Stimulated activated CD8-positive, alpha-beta memory T cell treated with anti-CD3 and anti-CD28 coated beads, Interleukin-12 subunit alpha, Interleukin-12 subunit beta, amount 100 ng/mL, for 4 hours (primary cell): ENCODE data around the gene SGTA.
"Not testable (repeated sequence)": the region's sequence is repeated elsewhere in the genome, so short reads cannot be mapped to it uniquely, and the experiment has no call there.

ENCODE experiments used
- DNase-seq: peaks from one replicate; pipeline ENCODE4 v3.0.0-alpha.2; 2020; ENCODE audit warnings: low read depth

The SGTA gene, protein sequence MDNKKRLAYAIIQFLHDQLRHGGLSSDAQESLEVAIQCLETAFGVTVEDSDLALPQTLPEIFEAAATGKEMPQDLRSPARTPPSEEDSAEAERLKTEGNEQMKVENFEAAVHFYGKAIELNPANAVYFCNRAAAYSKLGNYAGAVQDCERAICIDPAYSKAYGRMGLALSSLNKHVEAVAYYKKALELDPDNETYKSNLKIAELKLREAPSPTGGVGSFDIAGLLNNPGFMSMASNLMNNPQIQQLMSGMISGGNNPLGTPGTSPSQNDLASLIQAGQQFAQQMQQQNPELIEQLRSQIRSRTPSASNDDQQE

DNA sequence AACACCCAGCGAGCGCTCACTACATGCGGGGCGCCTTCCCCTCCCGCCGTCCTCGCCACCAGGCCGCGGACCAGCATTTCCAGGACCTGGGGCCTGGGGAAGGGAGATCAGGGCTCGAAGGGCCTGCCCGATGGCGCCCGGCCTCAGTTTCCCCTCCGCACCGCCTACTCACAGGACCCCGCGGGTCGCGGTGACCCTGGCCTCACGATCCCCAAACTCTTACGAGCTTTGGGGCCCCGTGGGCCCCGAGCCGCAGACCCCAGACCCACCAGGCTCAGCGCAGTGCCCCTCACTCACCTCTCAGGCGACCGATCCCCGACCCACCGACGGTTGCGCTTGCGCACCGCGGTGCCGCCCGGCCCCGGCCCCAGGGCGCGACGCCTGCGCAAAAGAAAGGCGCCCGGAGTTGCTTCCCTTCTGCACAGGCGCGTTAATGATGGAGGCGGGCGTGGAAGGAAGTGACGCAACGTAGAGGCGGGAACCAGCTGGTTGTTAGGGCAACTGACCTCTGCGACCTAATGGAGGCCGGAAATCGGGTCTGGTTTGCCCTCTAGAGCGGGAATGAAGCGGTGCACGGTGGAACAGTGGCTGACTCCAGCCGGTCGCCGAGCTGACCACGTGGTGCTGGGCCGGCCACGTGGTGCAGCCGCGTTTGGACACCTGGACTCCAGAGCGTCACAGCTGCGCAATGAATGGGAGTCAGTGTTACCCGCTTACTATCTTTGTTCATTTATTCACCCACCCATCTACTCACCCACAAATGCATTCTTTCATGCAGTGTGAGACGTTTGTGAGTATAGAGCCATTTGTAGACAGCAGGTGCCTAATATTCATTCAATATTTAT, at the start of gene SGTA:
SGTA (minus strand) TSS at position 338 of the 845 bp plus-strand sequence. CDS start 14,205 bp downstream, outside the sequence.
- DNase-seq: peak; percentile 95

DNA sequence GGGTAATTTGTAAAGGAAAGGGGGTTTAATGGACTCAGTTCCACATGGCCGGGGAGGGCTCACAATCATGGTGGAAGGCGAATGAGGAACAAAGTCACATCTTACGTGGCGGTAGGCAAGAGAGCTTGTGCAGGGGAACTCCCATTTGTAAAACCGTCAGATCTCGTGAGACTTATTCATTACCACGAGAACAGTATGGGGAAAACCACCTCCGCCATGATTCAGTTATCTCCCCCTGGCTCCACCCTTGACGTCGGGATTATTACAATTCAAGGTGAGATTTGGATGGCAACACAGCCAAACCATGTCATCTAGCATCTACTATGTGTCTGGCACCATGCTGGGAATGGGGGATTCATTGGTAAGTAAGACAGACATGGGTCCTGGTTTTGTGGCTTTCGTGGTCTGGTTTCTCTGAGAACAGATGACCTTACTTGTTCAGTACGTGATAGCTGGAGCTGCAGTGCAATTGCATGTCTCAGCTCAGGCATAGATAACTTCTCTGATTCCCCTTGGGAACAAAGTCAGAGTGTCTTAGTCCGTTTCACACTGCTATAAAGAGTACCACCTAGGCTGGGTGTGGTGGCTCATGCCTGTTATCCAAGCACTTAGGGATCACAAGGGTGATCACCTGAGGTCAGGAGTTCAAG, 44.9 kb upstream of the SGTA start:
- no peak for DNase-seq

DNA sequence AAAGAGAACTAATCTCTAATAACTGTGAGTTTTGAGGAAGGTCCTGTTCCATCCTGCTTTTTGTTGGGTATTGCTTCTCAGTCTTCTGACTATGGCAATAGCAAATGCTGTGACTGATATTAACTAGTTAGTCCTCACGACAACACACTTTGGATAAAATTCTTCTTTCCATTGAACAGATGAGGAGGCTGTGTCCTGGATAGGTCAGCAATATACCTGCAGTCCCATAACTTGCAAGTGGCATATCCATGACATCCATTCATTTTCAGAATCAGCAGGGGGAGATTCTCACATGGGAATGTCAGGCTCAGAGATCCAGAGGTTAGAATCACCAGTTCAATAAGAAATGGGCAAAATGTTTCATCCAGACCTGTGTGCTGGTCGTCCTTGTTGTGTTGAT, 43.9 kb upstream of the SGTA start:
- DNase-seq: no peak

DNA sequence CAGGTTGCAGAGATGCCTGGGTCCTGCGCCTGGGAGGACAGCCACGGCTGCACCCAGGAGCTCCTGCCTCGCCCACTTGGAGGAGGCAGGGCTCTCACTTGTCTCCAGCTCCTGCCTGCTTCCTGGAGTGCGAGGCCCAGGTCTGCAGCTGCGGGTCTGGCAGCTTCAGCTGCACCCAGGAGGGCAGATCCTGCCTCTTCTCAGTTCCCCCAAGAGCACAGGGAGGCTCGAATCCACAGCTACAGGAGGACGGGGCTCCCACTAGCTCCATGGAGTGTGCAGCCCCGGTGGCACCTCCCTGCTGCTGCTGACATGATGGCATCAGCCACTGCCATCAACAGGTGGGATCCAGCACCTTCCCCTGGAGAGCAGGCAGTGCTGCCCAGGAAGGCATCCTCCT, 41.1 kb upstream of the SGTA start:
- DNase-seq: no peak

DNA sequence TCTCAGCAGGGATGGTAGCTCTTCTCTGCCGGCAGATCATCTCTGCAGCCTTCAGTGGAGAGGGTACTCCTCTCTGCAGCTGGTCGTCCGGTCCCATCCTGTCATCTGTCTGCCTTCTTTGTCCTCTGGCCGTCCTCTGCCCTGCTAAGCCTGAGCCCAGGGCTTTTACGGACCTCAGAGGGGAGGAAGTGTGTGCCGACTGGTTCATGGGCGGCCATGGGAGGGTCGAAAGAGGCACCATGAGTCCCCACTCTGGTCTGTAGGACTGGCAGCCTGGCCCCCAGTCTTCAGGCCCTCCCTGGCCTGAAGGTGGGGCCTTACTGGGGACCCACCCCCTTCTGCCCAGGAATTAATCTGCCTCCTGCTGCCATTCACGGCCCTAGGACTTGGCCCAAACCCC, 40.6 kb upstream of the SGTA start:
- no peak for DNase-seq

DNA sequence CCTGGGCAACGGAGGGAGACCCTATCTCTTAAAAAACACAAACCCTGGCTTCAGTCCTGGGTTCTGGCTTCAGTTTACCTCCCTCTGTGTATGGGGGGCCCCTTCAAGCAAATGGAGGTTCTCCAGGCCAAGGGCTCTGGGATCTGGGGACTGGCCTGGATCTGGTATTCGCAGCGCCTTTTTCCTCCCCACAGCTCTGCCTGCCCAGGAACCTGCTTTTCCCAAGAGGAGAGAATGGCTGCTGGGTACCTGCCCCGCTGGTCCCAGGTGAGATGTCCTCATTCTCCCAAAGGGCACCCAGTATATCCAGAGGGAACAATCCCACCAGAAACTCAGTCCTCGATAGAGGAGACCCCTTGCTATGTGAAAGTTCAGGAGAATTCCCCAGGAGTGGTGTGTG, 39.8 kb upstream of the SGTA start:
- DNase-seq: no peak

DNA sequence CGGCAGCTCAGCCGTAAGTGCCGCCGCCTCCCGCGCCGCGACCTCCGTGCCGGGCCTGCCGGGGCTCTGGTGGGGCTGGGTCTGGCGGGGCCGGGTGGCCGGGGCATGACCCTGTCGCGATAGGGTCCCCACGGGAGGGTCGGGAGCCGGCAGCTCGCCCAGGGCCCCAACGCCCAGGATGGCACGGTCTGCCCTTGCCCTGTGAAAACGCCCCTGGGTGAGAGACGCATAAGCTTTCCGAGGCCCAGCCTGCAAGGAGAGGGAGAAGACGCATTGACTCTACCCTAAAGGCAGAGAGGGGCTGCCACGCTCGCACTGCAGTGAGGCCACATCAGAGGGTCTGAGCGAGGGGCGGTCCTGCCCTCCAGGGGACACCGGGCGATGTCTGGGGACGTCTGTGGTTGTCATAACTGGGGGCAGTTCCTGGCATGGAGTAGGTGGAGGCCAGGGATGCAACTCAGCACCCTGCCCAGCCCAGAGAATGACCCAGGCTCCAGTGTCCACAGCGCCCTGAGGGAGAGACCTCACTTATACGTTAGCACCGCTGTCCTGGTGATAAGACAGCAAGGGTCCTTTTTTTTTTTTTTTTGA, 37.1 kb upstream of the SGTA start:
- no peak for DNase-seq

DNA sequence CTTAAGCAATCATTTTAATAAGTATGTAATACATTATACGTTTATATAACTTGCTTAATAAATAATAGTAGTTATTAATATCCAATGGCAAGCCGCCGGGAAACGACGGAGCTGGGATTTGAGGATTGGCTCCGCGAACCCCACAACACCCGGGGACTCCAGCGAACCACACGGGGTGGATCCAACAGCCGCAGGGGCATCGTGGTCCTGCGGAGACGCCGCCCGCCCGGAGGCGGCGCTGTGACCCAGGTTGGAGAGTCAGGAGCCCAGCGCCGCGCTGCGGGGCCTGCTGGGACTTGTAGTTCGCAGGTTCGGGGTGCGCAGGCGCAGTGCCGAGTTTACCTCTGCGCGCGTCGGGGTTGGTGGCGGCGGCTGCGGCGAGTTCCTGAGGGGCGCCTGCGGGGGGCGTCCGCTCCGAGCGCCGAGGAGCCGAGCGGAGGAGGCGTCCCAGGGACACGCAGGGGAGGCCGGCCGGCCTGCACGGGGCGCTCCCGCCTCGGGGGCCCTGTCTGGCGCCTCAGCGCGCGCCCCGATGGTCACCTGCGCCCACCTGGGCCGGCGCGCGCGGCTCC, 36.6 kb upstream of the SGTA start, which contains the start of gene ZNF554:
ZNF554 (plus strand) TSS at position 329 of the 572 bp plus-strand sequence; CDS start at position 533, 204 bp downstream.
- DNase-seq: peak; percentile 97

DNA sequence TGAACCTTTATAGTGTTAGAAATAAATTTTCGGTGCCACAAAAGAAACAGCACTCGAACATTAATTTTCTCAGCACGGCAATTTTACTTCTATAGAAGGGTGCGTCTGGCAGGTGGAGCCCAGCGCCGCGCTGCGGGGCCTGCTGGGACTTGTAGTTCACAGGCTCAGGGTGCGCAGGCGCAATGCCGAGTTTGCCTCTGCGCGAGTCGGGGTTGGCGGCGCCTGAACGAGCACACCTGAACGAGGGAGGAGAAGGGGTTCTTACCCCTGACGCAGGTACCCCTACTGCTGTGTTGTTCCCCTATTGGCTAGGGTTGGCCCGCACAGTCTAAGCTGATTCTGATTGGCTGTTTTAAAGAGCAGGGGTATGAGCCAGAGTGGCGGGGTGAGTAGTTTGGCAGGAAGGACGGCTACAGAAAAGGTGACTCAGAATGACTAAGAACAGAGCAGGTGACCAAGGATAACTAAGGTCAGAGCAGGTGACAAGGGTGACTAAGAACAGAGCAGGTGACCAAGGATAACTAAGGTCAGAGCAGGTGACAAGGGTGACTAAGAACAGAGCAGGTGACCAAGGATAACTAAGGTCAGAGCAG, 34.3 kb upstream of the SGTA start:
- not testable (repeated sequence) for DNase-seq

DNA sequence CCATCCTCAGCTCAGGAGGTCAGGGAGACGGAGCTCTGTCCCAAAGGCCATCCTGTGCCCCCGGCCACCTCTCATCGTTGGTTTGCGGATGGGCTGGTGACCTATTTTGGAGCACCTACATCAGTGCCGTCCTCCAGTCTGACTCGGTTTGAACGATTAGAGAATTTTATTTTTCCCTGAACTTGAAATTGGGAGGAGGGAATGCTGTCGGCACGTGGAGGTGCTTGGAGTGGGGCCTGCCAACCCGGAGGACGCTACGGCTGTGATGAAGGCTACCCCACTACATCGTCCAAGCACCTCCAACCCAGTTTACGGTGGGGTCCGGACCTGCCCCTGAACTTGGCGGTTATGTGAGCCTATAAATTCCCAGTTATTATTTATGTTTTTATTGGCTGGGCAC, 33.6 kb upstream of the SGTA start:
- DNase-seq: no peak

DNA sequence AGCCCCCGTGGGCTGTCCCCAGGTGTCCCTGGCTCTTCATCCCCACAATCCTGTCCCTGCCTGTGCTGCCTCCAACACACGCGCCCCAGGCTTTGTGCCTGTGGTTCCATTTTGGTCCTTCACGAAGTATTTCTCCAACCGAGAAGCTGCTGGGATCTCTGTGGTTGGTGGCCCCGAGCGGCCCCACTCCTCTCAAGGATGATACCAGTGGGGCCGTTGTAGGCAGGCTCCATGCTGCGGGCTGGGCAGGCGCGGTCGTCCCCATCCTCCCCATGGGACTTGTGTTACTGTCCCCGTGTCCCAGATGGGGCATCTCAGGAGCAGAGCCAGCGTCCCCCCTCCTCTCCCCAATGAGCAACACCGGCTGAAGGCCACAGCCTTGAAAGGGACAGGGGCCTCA, 32.9 kb upstream of the SGTA start:
- DNase-seq: no peak

DNA sequence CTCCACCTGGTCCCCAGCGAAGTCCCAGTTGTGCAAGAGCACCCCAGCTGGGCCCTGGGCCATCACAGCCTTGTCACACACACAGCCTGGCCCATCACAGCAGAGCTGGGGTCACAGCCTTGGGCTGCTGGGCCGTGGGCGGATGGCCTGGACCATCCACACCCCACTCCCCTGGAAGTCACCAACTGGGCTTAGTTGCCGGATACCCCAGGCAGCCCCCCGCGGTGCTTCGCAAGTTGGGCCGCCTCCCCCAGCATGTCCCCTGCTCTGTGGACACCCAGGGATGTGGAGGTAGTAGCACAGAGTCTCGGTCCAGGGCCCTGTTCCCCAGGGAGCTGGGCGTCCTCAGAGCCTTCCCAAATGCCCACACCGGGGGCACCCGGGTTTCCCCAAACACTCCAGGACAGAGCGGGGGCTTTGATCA, 32.1 kb upstream of the SGTA start:
- DNase-seq: no peak

DNA sequence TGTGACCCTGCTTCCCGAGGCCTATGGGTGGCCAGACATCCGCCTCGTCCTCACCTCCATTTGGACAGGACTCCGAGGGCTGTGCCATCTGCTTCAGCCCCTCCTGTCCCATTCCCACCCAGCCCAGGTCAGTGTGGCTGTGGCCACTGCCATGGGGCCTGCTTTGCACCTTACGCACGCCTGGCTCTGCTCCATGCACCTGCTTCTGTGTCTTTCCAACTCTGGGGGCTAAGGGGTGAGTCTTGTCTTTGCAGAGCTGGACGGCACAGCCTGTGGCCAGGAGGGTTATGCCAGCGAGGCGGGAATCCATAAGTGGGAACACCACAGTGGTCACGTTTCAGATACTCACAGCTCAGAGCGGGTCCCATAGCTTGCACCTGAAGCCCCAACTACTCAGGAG, 31.4 kb upstream of the SGTA start:
- no peak for DNase-seq

DNA sequence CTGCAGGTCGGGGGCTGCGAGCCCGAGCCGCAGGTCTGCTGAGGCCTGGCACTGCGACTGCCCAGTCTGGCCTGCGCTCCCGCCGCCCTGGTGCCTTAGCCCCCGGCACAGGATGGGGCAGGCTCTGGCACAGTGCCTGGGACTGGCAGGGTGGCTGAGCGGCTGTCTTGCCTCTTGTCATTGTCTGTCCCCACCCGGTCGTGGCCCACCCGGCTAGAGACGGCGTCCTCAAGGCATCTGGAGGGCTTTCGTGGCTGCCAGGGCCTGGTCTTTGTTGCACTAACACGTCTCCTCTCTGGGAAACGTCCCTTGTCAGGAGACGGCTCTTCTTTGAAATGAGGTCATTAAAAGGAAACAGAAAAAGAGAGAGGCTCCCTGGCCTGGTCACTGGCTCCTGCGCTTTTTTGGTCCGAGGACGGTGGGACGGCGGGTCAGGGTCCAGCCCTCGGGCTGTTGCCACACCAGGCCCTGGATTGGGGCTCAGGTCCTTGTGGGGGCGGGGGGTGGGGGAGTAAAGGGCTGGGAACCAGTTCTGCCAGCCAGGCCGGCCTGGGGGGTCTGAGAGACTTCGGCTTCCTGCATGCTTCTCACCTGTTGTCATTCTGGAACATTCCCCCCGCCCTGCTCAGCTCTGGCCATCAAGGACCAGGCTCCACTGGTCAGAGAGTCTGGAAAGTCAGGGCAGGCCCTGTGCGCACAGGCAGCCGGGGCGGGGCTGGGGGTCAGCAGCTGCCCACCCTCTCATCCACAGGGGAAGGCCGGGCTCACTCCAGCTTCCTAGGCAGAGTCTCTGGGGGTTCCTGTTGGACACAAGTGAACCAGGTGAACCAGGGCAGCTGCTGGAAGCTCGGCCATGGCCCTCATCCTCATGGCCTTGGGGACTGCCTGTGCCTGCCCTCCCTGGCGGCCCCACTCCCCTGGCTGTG, 30.4 kb upstream of the SGTA start:
- no peak for DNase-seq

DNA sequence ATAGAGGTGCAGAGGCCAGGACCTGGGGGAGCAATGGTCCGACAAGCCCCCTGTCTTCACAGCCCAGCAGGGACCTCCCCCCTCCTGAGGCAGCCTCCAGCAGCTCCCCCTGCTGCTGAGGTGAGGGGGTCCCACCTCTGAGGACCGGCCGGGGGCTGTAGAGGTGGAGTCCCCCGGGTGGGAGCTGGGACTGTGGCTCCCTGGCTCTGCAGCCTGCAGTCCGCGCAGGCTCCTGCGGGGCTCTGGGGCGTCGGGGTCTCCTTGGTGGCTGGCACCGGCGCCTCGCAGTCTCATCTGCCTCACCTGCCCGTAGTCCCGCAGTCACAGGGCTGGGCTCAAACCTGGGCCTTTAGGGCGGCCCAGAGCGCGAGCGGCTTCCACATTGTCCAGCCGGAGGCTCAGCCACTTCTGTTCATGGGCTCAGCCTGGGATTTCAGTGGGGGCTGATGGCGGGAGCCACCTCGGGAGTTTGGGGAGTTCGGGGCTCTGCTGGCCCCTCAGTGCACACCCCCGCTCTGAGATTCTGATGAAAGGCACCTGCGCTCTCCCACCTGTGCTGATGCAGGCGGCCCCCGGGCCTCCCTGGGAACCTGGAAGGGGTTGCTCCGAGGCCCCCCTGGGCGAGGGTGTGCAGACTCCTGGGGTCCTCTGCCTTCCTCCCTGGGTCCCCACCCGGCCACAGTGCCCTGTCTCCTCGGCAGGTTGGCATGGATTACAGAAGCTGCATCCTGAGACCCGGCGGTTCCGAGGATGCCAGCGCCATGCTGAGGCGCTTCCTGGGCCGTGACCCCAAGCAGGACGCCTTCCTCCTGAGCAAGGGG, 29.6 kb upstream of the SGTA start:
- no peak for DNase-seq

DNA sequence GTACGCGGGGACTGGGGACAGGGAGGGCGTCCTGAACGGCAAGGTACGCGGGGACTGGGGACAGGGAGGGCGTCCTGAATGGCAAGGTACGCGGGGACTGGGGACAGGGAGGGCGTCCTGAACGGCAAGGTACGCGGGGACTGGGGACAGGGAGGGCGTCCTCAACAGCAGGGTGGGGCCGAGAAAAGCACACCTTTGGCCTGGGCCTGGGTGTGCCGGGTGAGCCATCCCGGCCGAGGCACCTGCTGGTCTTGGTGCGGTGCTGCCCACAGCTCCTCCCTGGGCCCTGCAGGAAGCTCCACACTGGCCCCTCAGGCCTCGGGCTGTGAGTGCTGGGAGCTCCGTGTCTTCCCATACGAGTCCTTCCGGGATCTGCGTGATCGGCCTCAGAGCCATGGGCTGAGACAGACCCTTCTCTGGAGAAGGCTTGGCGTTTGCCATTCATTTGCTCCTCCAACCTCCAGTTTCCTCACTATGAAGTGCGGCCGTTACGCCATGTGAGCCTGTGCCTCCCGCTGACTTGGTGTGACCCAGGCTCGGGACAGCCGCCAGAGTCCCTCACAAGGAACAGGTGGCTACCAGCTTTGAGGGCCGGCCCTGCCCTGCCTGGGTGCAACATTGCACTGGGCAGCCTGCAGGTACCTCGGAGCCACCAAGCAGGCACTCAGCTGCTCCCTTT, 28.8 kb upstream of the SGTA start:
- DNase-seq: no peak

DNA sequence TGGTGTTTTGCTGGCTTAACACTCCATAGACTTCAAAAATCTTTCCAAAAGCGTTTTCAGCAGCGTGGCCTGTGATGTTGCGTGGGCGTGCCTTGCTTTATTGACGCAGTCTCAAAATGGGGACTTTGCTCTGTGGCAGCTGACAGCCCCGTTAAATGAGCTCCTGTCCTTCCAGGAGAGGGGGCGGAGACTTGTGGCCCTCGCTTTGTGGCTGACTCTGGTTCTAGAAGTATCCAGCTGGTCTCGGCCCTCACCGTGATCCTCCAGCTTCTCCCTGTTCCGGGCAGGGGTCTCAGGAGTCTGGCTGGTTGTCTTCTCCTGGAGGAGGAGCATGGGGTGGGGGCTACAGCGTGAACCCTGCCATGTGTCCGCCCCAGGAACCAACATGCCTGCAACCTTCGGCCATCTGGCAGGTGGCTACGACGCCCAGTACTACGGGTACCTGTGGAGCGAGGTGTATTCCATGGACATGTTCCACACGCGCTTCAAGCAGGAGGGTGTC, 28.2 kb upstream of the SGTA start:
- DNase-seq: no peak

DNA sequence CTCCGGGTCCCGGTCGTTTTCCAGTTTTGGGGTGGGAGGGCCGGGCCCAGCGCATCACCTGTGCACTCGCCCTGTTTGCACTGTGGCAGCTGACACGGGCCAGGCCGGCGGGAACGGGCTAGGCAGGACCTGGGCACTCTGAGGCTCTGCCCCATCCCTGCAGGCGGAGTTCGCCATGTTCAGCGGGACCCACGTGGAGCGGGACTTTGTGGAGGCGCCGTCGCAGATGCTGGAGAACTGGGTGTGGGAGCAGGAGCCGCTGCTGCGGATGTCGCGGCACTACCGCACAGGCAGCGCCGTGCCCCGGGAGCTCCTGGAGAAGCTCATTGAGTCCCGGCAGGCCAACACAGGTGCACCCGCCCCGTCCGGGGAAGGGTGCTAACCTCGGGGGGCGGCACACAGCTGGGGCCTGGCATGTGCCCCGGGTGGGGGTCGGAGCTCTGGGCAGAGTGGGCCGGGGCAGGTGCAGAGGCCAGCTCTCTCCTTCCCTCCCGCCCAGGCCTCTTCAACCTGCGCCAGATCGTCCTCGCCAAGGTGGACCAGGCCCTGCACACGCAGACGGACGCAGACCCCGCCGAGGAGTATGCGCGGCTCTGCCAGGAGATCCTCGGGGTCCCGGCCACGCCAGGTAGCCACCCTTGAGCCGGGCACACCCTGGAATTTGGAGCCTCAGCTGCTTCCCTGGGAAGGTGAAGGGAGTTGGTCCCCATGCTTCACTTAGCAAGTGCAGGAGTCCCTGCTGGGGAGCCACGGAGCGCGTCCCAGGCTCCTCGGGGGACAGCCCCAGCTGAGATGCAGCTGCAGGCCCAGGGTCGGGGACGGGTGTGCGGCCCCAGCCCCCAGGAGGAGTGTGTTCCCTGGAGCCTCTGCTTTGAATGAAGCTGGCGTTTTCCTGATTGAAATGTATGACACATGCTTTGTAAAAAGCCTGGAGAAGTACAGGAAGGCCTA, 27.3 kb upstream of the SGTA start:
- DNase-seq: no peak
